GM11168 (cell line): Measurements from ENCODE around the gene PLAU.
"Not testable (repeated sequence)": the region's sequence is repeated elsewhere in the genome, so short reads cannot be mapped to it uniquely, and the experiment has no call there.

Experiments
- in situ Hi-C: fragments of 300-500 bp; cut with MboI; formaldehyde crosslinking; loops from one replicate; pipeline ENCODE4 v1.12.0; 2022; ENCODE audit warnings: low sequenced_read_pairs; ENCODE audit not compliant: unreplicated experiment

Gene PLAU

GRCh38 chr10:73894245-73894971 lies 16.5 kb upstream of the PLAU start:
- in situ Hi-C loops, result no loop called here

- in situ Hi-C loops, result not testable (repeated sequence)
Observed at GRCh38 chr10:73895381-73895780, 15.6 kb upstream of the PLAU start.

DNA sequence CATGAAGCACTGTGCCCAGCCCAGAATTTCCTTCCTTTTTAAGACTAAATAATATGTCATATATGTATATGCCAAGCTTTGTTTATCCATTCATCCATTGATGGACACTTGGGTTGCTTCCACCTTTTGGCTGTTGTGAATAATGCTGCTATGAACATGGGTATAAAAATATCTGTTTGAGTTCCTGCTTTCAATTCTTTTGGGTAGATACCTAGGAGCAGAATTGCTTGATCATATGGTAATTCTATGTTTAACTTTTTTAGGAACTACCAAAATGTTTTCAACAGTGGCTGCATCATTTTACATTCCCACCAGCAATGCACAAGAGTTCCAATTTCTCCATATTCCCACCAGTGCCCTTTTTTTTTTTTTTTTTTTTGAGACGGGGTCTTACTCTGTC lies 13.2 kb upstream of the PLAU start:
- in situ Hi-C loops, result no loop called here

- in situ Hi-C loops, result no loop called here
Observed at GRCh38 chr10:73898730-73899410, 12.1 kb upstream of the PLAU start.

- in situ Hi-C loops, result no loop called here
Observed at GRCh38 chr10:73899423-73899822, 11.5 kb upstream of the PLAU start.

GRCh38 chr10:73900064-73900463 lies 10.9 kb upstream of the PLAU start:
- in situ Hi-C loops, result no loop called here

DNA sequence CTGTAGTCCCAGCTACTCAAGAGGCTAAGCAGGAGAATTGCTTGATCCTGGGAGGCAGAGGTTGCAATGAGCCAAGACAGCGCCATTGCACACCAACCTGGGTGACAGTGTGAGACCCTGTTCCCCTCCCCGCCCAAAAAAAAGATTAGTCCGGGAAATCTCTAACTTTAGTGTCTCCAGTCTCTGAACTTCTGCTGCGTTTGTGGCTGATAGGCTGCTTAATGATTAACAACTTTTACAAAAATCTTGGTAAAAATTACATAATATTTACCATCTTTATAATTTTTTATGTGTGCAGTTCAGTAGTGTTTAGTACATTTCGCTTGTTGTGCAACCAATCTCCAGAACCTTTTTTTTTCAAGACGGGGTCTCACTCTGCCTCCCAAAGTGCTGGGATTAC lies 9.7 kb upstream of the PLAU start:
- in situ Hi-C loops, result no loop called here

DNA sequence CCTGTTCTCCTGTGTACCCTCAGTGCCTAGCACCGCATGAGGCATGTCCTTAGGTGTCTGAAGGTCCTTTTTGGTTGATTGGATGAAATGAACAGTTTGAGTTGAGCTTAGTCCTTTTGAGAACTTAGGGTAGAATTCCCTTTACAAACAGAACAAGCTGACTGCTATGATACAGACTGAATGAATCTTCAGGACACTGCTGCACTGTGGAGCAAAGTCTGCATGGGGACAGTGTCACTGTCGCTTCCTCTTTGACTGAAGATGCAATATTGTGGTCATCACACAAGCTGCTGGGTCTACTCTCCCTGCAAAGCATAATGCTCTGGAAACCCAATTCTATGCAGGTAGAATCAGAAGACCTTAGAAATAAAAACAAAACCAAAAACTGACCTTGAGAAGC lies 8.6 kb upstream of the PLAU start:
- in situ Hi-C loops, result no loop called here

GRCh38 chr10:73905256-73906020 lies 5.5 kb upstream of the PLAU start:
- in situ Hi-C loops, result no loop called here

GRCh38 chr10:73906524-73907447 lies 4.1 kb upstream of the PLAU start:
- in situ Hi-C loops, result no loop called here

DNA sequence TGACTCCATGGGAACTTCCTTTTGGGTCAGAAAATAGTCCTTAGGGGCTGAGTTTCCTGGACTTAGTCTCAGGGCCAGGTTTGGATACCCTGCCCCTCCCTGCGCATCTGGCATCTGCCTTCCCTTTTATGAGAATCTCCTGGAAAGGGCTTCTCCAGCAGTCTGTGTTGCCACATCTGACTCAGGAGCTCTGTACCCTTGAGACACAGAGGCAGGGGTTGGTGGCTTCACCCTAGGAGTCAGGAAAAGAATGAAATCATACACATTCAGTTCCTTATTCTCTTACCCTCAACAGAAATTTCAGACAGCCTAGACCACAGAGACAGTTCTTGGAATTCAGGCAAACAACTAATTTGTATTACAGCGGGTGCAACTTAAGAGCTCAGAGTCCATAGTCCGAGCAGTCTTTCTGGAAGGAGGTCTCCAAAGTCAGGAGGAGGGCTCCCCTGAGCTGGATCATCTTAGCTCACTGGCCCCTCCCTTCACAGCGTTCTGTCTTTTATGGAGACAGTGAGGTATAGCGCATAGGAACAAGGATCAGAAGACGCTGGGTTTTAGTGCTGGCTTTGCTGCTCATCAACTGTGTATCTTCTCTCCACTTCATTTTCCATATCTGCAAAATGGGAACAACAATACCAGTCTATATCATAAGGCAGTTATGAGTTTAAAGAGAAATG lies 3.0 kb upstream of the PLAU start:
- in situ Hi-C loops, result no loop called here

- in situ Hi-C loops, result no loop called here
Observed at GRCh38 chr10:73908853-73909539, 1.9 kb upstream of the PLAU start.

GRCh38 chr10:73909540-73910115 lies 1.3 kb upstream of the PLAU start:
- in situ Hi-C loops, result no loop called here

GRCh38 chr10:73910401-73910763 lies 550 bp upstream of the PLAU start:
- in situ Hi-C loops, result no loop called here

- in situ Hi-C loops, result no loop called here
Observed at GRCh38 chr10:73911553-73912004, 647 bp downstream of the PLAU start.

- in situ Hi-C loops, result no loop called here
Observed at GRCh38 chr10:73914036-73914435, 3.1 kb downstream of the PLAU start.

DNA sequence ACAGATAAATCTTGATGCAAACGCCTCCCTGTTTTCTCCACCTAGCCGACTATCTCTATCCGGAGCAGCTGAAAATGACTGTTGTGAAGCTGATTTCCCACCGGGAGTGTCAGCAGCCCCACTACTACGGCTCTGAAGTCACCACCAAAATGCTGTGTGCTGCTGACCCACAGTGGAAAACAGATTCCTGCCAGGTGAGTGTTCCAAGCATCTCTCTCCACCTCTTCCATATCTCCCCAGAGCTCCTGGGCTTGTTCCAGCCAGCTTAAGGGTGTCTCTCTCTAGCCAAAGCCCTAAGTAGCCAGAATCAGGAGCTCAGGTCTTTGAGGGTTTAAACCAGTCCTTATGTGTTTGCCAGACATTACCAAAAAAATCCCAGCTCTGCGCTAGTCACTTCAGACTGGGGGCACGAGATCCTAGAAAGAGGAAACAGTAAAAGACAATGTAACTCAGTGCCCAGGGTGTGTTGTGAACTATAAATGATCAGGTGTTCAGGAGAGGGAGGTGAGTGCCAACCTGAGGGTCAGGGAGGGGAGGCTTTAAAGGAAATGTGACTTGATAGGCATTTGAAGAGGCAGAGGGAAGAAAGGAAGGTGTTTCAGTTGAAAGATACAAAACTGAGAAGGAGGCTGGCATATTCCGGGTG lies 4.4 kb downstream of the PLAU start:
- in situ Hi-C loops, result no loop called here

DNA sequence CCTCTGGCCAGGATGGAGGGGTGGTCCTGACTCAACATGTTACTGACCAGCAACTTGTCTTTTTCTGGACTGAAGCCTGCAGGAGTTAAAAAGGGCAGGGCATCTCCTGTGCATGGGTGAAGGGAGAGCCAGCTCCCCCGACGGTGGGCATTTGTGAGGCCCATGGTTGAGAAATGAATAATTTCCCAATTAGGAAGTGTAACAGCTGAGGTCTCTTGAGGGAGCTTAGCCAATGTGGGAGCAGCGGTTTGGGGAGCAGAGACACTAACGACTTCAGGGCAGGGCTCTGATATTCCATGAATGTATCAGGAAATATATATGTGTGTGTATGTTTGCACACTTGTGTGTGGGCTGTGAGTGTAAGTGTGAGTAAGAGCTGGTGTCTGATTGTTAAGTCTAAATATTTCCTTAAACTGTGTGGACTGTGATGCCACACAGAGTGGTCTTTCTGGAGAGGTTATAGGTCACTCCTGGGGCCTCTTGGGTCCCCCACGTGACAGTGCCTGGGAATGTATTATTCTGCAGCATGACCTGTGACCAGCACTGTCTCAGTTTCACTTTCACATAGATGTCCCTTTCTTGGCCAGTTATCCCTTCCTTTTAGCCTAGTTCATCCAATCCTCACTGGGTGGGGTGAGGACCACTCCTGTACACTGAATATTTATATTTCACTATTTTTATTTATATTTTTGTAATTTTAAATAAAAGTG lies 6.0 kb downstream of the PLAU start:
- in situ Hi-C loops, result no loop called here
